T follicular helper cell (primary cell): ENCODE results near the gene SLC12A9.
"Not testable (repeated sequence)": the region's sequence is repeated elsewhere in the genome, so short reads cannot be mapped to it uniquely, and the experiment has no call there.

ENCODE experiments used
- DNase-seq: peaks from one replicate; pipeline ENCODE4 v3.0.0-alpha.2; 2020; ENCODE audit warnings: low read depth
- total RNA-seq, 2 experiments: gene quantifications; one replicate each; lab custom pipeline; 2026; lab: John Stamatoyannopoulos, UW

Gene SLC12A9
- total RNA-seq, result 41.5 to 87.4 reads per million in 2 experiments

DNA sequence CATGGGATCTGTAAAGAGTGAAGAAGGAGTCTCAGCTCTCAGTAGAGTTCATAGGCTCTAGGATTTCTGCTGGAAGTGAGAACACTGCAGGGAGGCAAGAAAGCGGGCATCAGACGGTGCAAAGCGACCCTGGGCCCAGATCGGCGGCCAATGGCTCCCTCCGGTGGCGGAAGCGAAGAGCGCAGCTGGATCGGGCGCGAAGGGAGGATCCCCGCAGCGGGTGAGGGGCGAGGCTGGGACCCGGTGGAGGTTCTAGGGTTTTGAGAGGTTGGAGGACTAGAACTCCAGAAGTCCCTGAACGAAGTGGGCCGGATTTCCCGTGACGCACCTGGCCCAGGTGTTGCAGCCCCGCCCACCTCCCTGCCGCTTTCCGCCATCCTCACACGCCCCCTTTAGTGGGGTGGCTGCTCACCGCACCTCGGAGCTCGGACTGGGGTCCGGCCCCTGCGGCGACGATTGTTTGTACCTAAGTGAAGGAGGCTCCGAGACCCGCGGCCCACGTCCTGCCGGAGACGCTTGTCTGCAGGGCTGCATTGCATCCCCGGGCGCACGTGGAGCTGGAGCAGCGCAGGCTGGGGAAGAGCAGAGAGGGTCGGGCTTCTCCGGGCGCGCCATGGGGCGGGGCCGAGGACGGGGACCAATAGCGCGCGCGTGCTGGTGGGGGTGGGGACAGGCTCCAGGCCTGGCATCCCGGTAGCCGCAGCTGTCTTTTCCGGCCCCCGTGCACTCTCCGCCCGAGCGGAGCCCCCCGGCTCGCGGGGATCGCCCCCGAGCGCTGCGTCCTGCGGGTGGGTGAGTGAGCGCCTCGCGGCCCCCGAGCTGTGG, at the start of gene SLC12A9:
TSS of gene SLC12A9 (plus strand) at position 666 of the 825 bp plus-strand sequence. CDS start 1,485 bp downstream, outside the sequence.
- DNase-seq, result peak; percentile 74

- DNase-seq, result no peak
Measured at GRCh38 chr7:100802951-100803350, 49.6 kb upstream of the SLC12A9 start.

GRCh38 chr7:100803398-100804161, 48.9 kb upstream of the SLC12A9 start:
- no peak for DNase-seq

GRCh38 chr7:100804681-100805431, 47.7 kb upstream of the SLC12A9 start:
- no peak for DNase-seq

- DNase-seq, result no peak
Measured at GRCh38 chr7:100806276-100806675, 46.2 kb upstream of the SLC12A9 start.

GRCh38 chr7:100806883-100807282, 45.6 kb upstream of the SLC12A9 start:
- not testable (repeated sequence) for DNase-seq

- no peak for DNase-seq
Measured at GRCh38 chr7:100808354-100808875, 44.1 kb upstream of the SLC12A9 start.

- DNase-seq, result no peak
Measured at GRCh38 chr7:100811480-100811879, 41.0 kb upstream of the SLC12A9 start.

DNA sequence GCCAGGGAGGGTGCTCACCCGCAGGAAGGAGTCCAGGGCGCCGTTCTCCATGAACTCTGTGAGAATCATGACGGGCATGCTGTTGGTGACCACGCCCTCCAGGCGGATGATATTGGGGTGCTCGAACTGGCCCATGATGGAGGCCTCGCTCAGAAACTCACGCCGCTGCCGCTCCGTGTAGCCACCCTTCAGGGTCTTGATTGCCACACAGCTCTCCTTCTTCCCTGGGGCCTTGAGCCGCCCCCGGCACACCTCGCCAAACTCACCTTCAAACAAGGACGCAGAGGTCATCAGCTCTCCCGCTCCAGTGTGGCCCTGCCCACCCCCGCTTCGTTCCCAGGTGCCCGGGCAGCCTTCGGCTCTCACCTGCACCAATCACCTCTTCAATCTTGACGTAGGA, 39.8 kb upstream of the SLC12A9 start:
- DNase-seq, result no peak

DNA sequence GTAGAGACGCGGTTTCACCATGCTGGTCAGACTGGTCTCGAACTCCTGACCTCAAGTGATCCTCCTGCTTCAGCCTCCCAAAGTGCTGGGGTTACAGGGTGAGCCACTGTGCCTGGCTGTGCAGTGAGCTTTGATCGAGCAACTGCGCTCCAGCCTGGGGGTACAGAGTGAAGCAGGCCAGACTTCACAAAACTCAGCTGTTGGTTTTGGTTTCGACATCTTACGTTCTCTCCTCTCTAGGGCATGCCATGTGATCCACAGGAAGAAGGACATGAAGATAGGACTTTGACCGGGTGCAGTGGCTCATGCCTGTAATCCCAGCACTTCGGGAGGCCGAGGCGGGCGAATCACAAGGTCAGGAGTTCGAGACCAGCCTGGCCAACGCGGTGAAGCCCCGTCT, 36.0 kb upstream of the SLC12A9 start:
- not testable (repeated sequence) for DNase-seq

DNA sequence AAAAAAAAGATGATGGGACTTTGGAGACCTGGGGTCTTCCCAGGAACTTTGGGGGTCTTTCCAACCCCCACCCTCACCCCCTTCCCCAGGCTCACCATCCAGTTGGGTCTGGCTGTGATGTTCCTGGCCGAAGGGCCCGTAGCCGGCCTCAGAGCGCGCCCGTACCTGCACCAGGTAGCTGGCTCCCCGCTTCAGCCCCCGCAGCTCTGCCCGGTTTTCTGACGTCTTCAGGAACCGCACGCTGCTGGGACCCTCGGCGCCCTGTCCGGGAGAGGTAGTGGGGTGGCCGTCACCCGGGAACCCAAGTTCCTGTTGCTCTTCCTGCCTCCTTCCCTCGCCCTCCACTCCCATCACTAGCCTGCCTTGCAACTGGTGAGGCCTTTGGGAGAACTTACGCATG, 35.4 kb upstream of the SLC12A9 start:
- DNase-seq, result no peak

- DNase-seq, result no peak
Measured at GRCh38 chr7:100818366-100818765, 34.1 kb upstream of the SLC12A9 start.

DNA sequence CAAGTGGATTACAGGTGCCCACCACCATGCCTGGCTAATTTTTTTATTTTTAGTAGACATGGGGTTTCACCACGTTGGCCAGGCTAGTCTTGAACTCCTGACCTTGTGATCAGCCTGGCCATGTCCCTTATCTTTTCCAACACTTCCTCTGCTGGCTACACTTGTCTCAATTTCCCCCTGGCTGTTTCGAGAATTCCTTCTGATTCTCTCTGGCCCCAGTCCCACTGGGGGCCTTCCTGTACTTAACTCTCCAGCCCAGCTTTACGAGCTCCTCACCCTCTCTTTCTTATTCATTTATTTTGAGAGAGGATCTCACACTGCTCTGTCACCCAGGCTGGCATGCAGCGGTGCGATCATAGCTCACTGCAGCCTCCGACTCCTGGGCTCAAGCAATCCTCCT, 33.7 kb upstream of the SLC12A9 start:
- no peak for DNase-seq

GRCh38 chr7:100819586-100819985, 32.9 kb upstream of the SLC12A9 start:
- DNase-seq, result no peak

DNA sequence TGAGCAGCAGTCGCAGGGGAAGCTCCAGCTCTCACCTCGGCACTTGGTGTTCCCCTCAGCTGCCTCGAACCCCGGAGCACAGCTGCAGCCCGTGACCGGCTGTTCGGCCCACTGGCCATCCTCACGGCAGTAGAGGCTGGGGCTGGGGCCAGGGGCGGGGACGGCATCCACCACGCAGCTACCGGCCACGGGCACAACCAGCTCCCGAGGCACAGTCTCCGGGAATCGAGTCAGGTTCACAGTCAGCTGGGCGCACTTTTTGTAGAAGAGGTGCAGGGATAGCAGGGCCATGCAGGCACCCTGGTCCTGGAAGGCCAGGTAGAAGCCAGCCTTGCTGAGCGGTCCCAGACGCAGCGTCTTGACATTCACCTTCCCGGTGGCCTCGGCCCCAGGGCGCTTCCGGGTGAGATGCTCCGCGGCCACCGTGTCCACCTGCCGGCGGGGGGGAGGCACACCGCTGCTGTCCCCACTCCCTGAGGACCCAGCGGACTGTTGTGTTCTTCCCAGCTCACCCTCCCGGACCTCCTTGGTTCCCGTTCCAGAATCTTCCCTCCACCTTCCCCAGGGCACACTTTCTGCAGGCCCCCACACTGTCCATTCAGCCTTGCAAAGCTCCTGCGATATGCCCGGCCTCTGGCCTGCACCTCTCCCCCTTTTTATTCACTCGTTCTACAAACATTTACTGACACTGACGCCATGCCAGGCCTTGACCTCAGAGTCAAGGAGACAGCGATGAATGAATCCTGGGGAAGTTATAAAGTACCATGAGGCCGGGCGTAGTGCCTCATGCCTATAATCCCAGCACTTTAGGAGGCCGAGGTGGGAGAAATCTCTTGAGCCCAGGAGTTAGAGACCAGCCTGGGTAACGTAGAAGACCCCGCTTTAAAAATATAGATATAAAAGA, 30.0 kb upstream of the SLC12A9 start:
- no peak for DNase-seq

- no peak for DNase-seq
Measured at GRCh38 chr7:100823140-100823525, 29.4 kb upstream of the SLC12A9 start.

GRCh38 chr7:100823534-100823933, 29.0 kb upstream of the SLC12A9 start:
- no peak for DNase-seq

DNA sequence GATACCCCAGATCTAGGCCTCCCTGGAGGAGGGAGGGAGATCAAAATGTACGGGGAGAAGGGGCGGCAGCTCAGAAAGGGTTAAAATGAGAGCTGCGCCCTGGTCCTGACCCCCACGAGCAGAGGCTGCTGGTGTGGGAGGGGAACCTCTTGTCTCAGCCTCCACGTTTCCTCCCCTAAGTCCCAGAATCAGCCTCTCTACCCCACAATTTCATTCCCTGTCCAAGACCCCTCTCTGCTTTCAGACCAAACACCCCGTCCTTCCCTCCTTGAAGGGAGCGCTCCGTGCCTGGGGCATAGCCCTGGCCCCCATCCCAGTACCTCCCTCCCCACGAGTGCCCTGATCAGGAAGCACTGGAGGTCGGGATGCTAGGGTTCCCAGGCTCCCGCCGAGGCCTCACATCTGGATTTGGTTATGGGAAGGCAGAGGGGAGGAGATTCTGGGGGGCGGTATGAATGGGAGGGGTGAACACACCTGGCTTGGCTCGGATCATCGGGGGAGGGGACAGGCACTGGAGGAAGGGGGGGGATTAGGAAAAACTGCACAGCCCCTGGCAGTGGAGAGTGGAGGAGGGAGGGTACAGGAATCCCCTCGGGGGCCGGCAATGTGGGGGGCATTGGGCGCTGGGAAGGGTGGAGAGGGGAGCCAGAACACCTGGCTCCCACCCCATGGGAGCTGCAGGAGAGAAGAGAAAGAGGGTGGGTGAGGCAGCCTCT, 27.9 kb upstream of the SLC12A9 start:
- no peak for DNase-seq

- no peak for DNase-seq
Measured at GRCh38 chr7:100825215-100825671, 27.3 kb upstream of the SLC12A9 start.
